ENCODE results near the gene ARMC9.
"Not testable (repeated sequence)": the region's sequence is repeated elsewhere in the genome, so short reads cannot be mapped to it uniquely, and the experiment has no call there.

ARMC9 gene

GRCh38 chr2:231341100-231341499 lies 142.7 kb downstream of the ARMC9 start:
- H3K4me1 Mint-ChIP-seq = no peaks in the 10 kb centered on the region
- no peak overlapping the region for H3K27ac Mint-ChIP-seq
- H3K9me3 Mint-ChIP-seq = no peaks in the 10 kb centered on the region
- no peak overlapping the region for H3K4me3 Mint-ChIP-seq
- ATAC-seq (ENCODE audit: low read depth) (no peak), DNase-seq (ENCODE audit: low spot score in 2 of 2) (no peak)
- no peaks in the 10 kb centered on the region for H3K27me3 Mint-ChIP-seq
- H3K36me3 Mint-ChIP-seq = no peaks in the 10 kb centered on the region

GRCh38 chr2:231342061-231342711 lies 143.8 kb downstream of the ARMC9 start:
- Mint-ChIP-seq H3K9me3 (no peaks in the 10 kb centered on the region), H3K4me3 (no peak overlapping the region), H3K27ac (no peak overlapping the region), H3K4me1 (no peaks in the 10 kb centered on the region), H3K27me3 (no peaks in the 10 kb centered on the region), H3K36me3 (no peaks in the 10 kb centered on the region)
- ATAC-seq (ENCODE audit: low read depth) (no peak), DNase-seq (ENCODE audit: low spot score in 2 of 2) (no peak)

GRCh38 chr2:231343006-231343710 lies 144.7 kb downstream of the ARMC9 start:
- no peaks in the 10 kb centered on the region for H3K36me3 Mint-ChIP-seq
- H3K9me3 Mint-ChIP-seq = no peaks in the 10 kb centered on the region
- no peak overlapping the region for H3K27ac Mint-ChIP-seq
- H3K27me3 Mint-ChIP-seq = no peaks in the 10 kb centered on the region
- H3K4me1 Mint-ChIP-seq = no peaks in the 10 kb centered on the region
- no peak overlapping the region for H3K4me3 Mint-ChIP-seq
- no peak for ATAC-seq (ENCODE audit: low read depth)
- no peak for DNase-seq (ENCODE audit: low spot score in 2 of 2)

- H3K36me3 Mint-ChIP-seq = no peaks in the 10 kb centered on the region
- H3K9me3 Mint-ChIP-seq = no peaks in the 10 kb centered on the region
- no peaks in the 10 kb centered on the region for H3K27me3 Mint-ChIP-seq
- H3K27ac Mint-ChIP-seq = no peak overlapping the region
- no peak for ATAC-seq (ENCODE audit: low read depth)
- H3K4me3 Mint-ChIP-seq = no peak overlapping the region
- H3K4me1 Mint-ChIP-seq = no peaks in the 10 kb centered on the region
- no peak for DNase-seq (ENCODE audit: low spot score in 2 of 2)
Measured at GRCh38 chr2:231343988-231344387, 145.6 kb downstream of the ARMC9 start.

- ATAC-seq (ENCODE audit: low read depth) = no peak
- Mint-ChIP-seq H3K27me3 (peaks cover 2% of the 10 kb centered on the region), H3K4me1 (no peaks in the 10 kb centered on the region), H3K27ac (no peak overlapping the region), H3K9me3 (no peaks in the 10 kb centered on the region), H3K36me3 (no peaks in the 10 kb centered on the region), H3K4me3 (no peak overlapping the region)
- DNase-seq (ENCODE audit: low spot score in 2 of 2) = no peak
Measured at GRCh38 chr2:231344851-231345250, 146.4 kb downstream of the ARMC9 start.

GRCh38 chr2:231347081-231347480 lies 148.7 kb downstream of the ARMC9 start:
- no peak overlapping the region for H3K4me3 Mint-ChIP-seq
- H3K27ac Mint-ChIP-seq = no peak overlapping the region
- H3K4me1 Mint-ChIP-seq = no peaks in the 10 kb centered on the region
- DNase-seq (ENCODE audit: low spot score in 2 of 2) (no peak), ATAC-seq (ENCODE audit: low read depth) (no peak)
- peaks cover 2% of the 10 kb centered on the region for H3K27me3 Mint-ChIP-seq
- H3K9me3 Mint-ChIP-seq = no peaks in the 10 kb centered on the region
- no peaks in the 10 kb centered on the region for H3K36me3 Mint-ChIP-seq

GRCh38 chr2:231347638-231348037 lies 149.2 kb downstream of the ARMC9 start:
- DNase-seq (ENCODE audit: low spot score in 2 of 2) (no peak), ATAC-seq (ENCODE audit: low read depth) (no peak)
- no peaks in the 10 kb centered on the region for H3K36me3 Mint-ChIP-seq
- H3K27ac Mint-ChIP-seq = no peak overlapping the region
- H3K9me3 Mint-ChIP-seq = no peaks in the 10 kb centered on the region
- peaks cover 2% of the 10 kb centered on the region for H3K27me3 Mint-ChIP-seq
- no peak overlapping the region for H3K4me3 Mint-ChIP-seq
- no peaks in the 10 kb centered on the region for H3K4me1 Mint-ChIP-seq

GRCh38 chr2:231348173-231348572 lies 149.7 kb downstream of the ARMC9 start:
- no peak for DNase-seq (ENCODE audit: low spot score in 2 of 2)
- no peak overlapping the region for H3K27ac Mint-ChIP-seq
- H3K36me3 Mint-ChIP-seq = no peaks in the 10 kb centered on the region
- ATAC-seq (ENCODE audit: low read depth) = no peak
- no peaks in the 10 kb centered on the region for H3K4me1 Mint-ChIP-seq
- H3K27me3 Mint-ChIP-seq = peaks cover 2% of the 10 kb centered on the region
- no peaks in the 10 kb centered on the region for H3K9me3 Mint-ChIP-seq
- no peak overlapping the region for H3K4me3 Mint-ChIP-seq

- Mint-ChIP-seq H3K27ac (no peak overlapping the region), H3K4me3 (no peak overlapping the region), H3K27me3 (peaks cover 2% of the 10 kb centered on the region), H3K9me3 (no peaks in the 10 kb centered on the region), H3K4me1 (no peaks in the 10 kb centered on the region), H3K36me3 (no peaks in the 10 kb centered on the region)
- ATAC-seq (ENCODE audit: low read depth) = no peak
- no peak for DNase-seq (ENCODE audit: low spot score in 2 of 2)
Measured at GRCh38 chr2:231348704-231349373, 150.4 kb downstream of the ARMC9 start.

- H3K9me3 Mint-ChIP-seq; DNase-seq (ENCODE audit: low spot score in 2 of 2); H3K27me3 Mint-ChIP-seq; H3K27ac Mint-ChIP-seq; H3K4me1 Mint-ChIP-seq; ATAC-seq (ENCODE audit: low read depth); H3K4me3 Mint-ChIP-seq; H3K36me3 Mint-ChIP-seq: not testable (repeated sequence)
Measured at GRCh38 chr2:231349374-231349735, 150.9 kb downstream of the ARMC9 start.

GRCh38 chr2:231351648-231352047 lies 153.2 kb downstream of the ARMC9 start:
- no peaks in the 10 kb centered on the region for H3K9me3 Mint-ChIP-seq
- H3K27ac Mint-ChIP-seq = no peak overlapping the region
- ATAC-seq (ENCODE audit: low read depth) (no peak), DNase-seq (ENCODE audit: low spot score in 2 of 2) (no peak)
- peaks cover 2% of the 10 kb centered on the region for H3K27me3 Mint-ChIP-seq
- no peaks in the 10 kb centered on the region for H3K36me3 Mint-ChIP-seq
- H3K4me3 Mint-ChIP-seq = no peak overlapping the region
- no peaks in the 10 kb centered on the region for H3K4me1 Mint-ChIP-seq

GRCh38 chr2:231353469-231353868 lies 155.0 kb downstream of the ARMC9 start:
- no peak overlapping the region for H3K4me3 Mint-ChIP-seq
- H3K4me1 Mint-ChIP-seq = no peaks in the 10 kb centered on the region
- no peaks in the 10 kb centered on the region for H3K9me3 Mint-ChIP-seq
- DNase-seq (ENCODE audit: low spot score in 2 of 2) (no peak), ATAC-seq (ENCODE audit: low read depth) (no peak)
- no peak overlapping the region for H3K27ac Mint-ChIP-seq
- H3K27me3 Mint-ChIP-seq = peaks cover 2% of the 10 kb centered on the region
- no peaks in the 10 kb centered on the region for H3K36me3 Mint-ChIP-seq

- Mint-ChIP-seq H3K27me3 (no peaks in the 10 kb centered on the region), H3K36me3 (no peaks in the 10 kb centered on the region), H3K27ac (no peak overlapping the region), H3K9me3 (no peaks in the 10 kb centered on the region), H3K4me3 (no peak overlapping the region), H3K4me1 (no peaks in the 10 kb centered on the region)
- ATAC-seq (ENCODE audit: low read depth) (no peak), DNase-seq (ENCODE audit: low spot score in 2 of 2) (no peak)
Measured at GRCh38 chr2:231355508-231356465, 157.4 kb downstream of the ARMC9 start.

GRCh38 chr2:231356466-231356844 lies 158.0 kb downstream of the ARMC9 start:
- Mint-ChIP-seq H3K4me3 (no peak overlapping the region), H3K27me3 (no peaks in the 10 kb centered on the region), H3K36me3 (no peaks in the 10 kb centered on the region), H3K9me3 (no peaks in the 10 kb centered on the region), H3K27ac (no peak overlapping the region), H3K4me1 (no peaks in the 10 kb centered on the region)
- no peak for DNase-seq (ENCODE audit: low spot score in 2 of 2)
- no peak for ATAC-seq (ENCODE audit: low read depth)

All from memory B cell (primary cell).